HG03280 (cell line): ENCODE data around the gene FILIP1.

ENCODE experiments used
- ATAC-seq: cut with Tn5 transposase; IDR thresholded peaks from one replicate; pipeline ENCODE4 v1.9.1; 2021; ENCODE audit warnings: mild to moderate bottlenecking, moderate library complexity; ENCODE audit not compliant: unreplicated experiment

The FILIP1 gene

DNA sequence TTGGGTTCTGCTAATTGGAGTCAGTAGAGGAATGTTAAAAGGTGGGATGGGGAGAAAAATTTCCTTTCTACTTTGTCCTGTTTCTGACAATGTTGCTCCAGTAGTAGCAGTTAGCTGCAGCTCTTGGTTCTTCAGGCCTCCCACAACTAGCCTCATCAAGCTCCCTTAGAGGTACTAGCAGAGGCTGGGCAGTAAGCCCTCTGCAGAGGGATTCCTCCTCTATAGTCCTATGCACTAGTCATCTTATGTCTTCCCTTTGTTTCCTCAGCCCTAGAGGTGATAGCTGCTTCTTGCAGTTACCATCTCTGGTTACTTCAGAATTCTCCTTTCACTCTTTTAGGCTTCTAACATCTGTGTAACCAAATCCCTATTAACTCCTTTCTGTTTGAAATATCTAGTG is 99.8 kb downstream of the FILIP1 start:
- ATAC-seq = no peak

DNA sequence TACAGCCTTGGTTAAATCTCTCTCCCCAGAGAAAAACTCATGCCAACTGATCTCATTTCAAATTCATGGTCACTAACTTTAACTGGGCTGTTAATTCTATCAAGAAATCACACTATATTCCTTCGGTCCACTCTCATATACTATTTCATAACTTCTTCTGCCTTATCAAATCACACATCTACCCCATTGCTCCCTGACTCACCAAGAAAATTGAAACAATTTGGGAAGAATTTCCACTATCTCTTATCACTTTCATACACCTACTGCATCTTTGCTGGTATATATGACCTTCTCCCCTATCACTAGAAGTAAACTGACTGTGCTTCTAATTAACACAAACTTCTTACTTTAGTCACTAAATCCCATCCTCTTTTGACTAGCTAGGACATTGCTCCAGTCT is 102.3 kb downstream of the FILIP1 start:
- no peak for ATAC-seq

DNA sequence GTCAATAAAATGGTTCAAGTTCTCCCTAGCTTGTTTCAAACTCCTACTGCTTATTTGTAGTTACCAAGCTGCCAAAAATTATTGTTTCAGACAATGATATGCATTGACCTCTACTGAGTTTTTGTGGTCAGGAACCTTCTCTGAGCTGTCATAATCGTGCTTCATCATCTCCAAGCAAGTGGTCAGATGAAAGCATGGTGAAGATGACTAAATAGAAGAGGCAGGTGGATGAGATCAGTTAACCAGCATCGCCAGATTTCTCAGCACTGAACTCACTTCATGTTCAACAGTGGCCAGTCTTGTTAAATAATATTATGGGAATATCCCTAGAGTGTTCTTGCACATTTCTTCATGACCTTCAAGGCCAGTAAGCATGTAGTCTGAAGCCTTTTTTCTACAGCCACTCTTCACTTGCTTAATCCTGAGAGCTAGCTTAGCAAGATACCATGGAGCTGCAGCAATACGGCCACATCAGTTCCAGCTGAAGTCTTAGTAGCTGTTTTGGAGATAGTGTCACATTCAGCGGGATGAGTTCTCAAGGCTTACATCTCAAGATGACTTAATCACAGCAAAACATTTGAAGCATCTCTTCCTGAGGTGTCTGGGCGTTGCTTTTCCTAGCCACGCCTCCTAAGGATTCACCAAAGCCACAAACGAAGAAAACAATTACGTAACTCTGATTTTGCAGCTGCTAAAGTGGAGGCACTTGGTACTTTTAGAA is 107.4 kb downstream of the FILIP1 start:
- ATAC-seq = no peak

DNA sequence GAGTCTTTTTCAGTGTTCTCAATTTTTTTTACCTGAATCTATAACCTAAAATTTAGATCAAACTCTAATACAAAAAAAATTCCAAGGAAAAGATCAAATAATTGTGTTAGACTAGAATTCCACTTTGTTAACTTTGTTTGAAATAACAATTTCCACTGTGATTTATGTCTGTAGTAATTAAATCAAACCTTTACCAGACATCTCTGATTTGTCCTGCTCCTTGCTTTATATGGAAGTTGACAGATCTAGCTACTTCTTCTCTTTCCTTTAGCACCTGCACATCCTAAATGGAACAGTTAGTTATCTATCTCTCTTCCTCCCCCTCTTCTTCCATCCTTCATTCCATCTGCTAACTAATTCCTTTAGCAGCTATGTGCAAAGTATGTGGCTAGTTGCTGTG is 109.5 kb downstream of the FILIP1 start:
- no peak for ATAC-seq

DNA sequence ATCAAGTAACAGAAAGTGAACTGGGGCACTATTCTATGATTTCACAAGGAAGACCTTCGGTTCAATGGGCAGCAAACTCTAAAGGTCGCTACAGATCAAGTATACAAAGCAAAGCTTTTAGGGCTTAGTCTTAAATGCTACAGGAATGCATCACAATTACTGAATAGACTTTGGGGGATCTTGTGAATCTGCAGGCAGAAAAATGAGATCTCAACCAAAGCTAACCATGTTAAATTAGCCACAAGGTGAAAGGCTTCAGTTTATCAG is 111.0 kb downstream of the FILIP1 start:
- no peak for ATAC-seq

DNA sequence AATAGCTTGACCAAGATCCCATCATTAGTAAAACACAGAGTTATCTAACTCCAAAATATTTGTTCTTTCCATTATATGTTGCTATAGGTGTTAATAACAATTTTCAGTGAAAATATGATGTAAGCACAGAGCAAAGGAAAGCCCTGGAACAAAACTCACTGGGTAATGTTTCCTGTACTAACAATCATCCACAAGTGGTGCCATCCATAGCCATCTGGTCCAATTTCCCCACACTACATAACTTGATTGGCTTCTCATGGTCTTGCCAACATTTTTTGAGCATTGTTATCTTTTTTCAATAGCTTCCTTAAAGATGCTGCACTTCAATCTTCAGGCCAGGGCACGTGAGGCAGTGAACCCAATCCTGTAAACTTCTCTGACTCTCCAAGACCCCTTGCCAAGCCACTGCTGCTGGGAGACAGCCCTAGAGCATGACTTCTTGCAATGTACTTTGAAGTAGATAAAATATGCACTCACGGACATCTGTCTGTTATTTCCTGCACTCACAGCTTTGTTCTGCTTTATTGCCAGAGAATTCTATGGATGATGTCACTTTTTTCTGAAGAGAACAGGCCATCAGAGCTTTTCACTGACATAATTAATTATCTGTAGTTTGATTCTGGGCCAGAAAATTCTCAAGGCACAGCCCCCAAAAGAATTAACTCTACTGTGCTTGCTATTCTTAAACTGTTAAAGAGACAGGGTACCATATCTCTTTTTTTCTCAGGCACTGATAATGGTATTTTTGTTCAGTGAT is 111.5 kb downstream of the FILIP1 start:
- no peak for ATAC-seq

DNA sequence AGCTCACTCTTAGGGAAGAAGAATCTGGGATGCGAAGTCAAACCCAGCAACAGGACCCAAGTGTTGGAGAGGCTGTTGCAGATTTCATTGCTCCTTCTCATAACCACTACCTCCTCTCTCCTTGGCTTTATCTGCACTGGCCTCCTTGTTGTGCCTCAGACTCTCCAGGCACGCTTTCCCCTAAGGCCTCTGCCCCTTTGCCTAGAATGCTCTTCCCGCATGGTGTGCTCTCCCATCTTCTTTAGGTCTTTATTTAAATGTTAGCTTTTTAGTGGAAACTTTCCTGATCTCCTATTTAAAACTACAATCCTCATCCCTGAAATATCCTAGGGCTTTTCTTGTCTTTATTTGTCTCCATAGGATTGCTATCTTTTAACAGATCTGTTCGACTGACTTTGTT is 114.1 kb downstream of the FILIP1 start:
- ATAC-seq = no peak

DNA sequence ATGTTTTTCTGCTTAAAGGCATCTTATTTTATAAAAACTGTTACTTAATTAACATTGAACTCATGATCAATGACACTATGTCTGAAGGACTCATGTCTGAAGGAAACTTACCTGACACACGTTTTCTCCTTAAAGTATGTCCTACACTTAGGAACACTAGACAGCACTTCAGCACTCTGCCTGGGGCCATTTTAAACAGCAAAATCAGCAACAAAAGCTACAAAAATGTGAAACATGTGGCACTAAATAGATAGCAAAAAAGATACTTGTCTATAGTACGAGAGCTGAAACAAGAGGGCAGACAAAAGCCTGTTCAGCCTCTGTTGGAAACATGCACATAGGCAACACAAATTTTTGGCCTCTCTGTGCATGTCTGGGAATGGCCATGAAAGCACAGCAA is 115.5 kb downstream of the FILIP1 start:
- ATAC-seq = no peak

DNA sequence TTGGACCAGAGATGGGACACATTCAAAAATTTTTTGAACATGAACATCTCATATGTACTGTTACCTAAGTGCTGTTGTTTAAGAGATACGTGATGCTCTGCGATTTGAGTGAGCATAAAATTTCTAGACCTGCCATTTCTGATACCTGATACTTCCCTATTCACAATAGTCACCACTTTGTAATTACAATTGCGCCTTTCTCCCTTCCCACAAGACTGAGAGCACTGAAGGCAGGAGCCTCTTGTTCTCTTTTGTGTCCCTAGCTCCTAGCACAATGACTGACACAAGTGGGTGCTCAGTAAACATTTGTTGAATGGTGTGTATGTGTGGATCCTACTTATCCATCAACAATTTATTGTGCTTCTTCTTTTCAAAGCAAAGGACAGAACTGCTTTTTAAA is 116.2 kb downstream of the FILIP1 start:
- ATAC-seq = no peak

DNA sequence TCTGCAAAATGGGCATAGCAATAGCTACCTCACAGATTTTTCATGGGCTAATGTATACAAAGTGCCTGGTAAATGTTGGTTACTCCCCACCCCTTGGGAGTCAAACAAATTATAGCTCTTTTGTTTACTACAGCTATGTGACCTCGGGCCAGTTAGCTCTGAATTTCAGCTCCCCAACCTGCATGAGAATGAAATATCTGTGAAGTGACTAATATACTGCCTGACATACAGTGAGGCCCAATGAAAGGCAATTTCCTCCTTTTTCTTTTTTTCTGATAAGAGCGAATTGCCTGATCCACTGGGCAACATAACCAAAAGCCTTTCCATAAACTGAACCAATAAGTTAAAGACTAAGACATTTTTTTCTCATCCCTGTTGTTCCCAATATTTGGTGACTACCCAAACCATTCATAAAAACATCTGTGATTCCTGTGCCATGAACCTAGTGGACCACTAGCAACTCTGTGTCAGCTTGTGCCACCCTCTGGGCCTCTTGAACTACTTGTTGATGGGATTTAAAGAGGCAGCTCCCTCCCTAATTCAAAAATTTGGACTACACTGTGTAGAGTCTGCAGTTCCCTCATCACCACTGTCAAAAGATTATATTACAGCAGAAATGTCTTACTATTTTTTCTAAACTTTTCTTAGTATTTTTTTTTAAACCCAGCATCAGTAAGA is 117.1 kb downstream of the FILIP1 start:
- no peak for ATAC-seq

DNA sequence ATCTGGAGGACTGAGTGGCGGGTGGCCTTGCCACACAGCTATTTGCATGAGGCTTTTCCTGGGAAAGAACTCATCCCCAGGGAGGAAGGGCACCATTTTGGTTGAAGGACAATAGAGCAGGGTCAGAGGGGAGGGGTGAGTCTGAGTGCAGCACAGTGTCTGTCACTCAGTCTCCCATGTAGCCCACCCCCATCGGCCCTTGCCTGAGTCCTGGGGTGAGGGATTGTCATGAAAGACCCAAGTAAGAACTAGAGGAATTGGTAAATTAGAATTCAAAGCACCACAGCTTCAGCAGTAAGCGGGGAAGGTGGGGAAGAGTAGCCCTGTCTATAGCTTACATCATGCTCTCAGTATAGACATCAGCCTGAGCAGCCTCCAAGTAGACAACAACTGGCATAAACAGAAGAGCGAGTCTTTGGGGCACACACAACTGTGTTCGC is 118.6 kb downstream of the FILIP1 start:
- no peak for ATAC-seq

DNA sequence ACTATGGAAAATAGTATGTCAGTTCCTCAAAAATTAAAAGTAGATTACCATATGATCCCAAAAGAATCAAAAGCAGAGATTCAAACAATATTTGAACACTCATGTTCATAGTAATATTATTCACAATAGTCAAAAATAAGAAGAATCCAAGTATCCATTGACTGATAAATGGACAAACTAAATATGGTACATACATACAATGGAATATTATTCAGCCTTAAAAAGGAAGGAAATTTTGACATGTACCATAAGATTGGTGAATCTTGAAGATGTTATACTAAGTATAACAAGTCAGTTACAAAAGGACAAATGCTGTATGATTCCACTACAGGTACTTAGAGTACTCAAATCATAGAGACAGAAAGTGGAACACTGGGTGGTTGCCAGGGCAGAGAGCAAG is 120.7 kb downstream of the FILIP1 start:
- no peak for ATAC-seq

DNA sequence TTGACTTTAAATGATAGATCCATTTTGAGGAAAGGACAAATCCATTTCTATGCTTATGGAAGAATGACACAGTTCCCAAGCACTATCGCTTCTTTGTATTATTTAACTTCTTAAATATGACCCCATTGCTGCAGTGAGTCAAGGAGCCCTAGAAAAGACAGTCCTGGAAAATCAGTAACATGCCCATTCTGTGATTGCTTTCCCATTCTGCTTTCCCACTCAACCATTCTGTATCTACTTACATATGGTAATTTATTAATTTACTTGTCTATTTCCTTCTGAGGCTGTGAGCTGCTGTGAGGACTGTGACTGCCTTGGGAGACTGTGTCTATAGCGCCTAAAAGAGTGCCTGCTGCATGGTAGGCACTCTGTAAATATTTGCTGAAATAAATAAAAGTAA is 123.6 kb downstream of the FILIP1 start:
- ATAC-seq = no peak

DNA sequence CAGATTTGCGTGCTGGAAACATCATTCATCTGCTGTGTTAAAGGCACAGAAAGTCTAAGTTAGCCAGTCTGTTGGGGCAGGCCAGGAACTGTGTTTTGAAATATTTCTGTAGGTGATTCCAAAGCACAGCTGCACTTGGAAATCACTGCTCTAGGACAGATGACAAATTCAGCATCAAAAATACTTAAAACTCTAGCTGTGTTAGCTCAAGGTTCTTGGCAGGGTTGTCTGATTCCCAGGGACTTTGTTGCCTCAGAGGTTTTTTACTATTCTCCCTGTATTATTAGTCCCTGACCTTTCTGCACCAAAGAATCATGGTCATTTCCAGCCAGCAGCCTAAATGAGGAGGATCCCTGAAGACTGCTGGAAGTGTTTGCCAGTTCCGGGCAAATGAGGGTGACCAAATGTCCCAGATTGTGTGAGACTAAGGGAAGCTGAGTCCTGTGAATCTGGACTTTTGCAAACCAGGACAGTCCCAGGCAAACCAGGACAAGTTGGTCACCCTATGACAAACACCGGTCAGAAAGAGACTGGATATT is 124.7 kb downstream of the FILIP1 start:
- ATAC-seq = no peak

DNA sequence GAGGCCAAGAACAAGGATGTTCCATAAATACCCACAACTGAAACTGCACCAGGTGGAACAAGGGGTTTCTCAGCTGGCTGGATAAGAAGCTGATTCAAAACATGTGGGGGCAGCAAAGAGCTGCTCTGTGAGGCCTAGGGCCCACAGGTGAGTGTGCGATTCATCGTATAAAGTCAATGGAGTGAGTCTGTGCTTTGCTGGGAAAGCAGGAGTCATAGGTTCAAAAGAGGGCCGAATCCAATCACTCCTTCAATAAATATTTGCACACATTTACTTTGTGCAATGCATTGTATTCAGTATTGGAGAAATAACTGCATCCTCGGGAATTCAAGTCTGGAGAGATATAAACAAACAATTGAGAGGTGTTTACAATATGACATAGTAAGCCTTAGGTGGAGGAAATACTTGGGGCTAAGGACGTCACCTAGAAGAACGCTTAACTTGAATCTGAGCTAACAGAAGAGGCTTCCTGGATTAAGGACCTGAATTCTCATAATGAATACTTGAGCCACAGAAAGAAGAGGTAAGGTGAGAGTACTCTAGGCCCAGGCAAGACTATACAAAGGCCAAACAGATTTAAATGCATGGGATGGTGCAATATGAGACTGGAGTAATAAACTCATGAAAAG is 125.3 kb downstream of the FILIP1 start:
- no peak for ATAC-seq

DNA sequence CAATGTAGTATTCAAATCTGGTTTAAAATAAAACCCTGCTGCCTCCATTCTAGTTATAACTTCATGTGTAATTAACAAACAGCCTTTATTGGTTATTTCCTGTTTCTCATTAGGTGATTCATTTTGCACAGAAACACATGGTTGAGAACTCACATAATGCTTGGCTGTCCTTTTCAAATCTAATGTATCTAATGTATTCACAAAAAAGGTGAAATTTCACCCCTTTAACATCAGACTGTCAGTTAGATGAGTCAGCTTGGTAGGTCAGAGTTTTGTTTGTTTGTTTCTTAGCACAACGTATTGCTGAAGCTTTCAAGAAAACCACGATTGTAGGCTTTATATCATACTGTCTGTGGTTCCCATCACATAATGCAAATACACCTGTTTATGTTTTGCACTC is 130.3 kb downstream of the FILIP1 start:
- ATAC-seq = no peak

DNA sequence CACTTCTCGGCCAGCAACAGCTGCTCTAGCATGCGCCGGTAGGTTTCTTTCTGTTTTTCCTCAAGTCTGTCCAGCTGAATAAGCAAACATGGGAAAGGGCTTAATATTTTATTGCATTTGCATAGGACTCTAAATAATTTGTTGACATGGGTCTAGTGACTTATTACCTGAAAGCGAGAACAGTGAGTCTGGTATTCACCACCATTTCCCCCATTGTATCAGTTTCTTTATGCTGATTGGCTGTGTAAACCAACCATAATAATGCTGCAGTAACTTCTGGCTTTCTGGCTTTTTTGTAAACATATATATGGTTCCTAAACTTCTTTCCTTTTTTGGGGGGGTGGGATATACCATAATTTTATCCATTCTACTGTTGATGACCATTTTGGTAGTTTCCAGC is 140.0 kb downstream of the FILIP1 start:
- ATAC-seq = no peak

DNA sequence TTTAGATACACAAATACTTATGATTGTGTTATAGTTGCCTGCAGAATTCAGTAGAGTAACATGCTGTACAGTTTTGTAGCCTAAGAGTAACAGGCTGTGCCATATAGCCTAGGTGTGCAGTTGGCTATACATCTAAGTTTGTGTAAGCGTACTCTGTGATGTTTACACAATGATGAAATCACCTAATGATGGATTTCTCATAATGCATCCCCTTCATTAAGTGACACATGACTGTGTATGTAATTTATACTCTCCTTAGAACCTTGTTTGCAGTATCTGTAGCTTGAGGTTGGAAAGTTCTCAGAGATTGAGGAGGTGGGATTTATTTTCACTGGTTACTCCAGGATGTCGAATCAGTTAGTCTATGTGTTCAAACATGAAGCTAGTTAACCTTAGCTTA is 142.0 kb downstream of the FILIP1 start:
- no peak for ATAC-seq

DNA sequence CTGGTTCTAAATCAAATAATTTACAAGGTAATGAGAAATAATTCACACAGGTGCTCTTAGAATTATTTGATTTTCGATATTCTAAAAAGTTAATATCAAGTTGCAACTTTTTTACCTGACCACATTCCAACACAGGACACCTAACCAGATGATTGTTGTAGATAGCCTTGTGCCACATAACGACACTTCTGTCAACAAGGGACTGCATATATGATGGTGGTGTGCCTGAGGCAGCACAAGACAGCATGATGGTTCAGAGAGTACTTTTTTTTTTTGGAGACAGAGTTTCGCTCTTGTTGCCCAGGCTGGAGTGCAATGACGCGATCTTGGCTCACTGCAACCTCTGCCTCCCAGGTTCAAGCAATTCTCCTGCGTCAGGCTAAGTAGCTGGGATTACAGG is 142.8 kb downstream of the FILIP1 start:
- no peak for ATAC-seq

DNA sequence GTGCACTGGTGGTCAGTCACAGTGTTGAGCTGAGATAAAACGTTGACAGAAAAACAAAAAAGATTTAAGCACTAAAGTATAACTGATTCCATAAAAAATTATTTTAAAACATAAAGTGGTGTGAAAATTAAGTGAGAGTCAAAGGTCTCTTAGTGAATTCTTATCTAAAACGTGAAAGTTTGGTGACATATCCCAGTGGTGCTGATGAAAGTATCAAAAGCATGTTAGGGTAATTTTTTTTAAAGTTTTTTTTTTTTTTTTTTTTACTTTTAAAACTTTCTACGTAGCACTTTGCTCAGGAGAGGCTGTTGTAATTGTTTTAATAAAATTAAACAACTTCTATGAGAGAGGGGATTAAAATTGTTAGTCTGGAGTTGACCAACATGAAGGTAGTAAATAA is 143.4 kb downstream of the FILIP1 start:
- no peak for ATAC-seq

DNA sequence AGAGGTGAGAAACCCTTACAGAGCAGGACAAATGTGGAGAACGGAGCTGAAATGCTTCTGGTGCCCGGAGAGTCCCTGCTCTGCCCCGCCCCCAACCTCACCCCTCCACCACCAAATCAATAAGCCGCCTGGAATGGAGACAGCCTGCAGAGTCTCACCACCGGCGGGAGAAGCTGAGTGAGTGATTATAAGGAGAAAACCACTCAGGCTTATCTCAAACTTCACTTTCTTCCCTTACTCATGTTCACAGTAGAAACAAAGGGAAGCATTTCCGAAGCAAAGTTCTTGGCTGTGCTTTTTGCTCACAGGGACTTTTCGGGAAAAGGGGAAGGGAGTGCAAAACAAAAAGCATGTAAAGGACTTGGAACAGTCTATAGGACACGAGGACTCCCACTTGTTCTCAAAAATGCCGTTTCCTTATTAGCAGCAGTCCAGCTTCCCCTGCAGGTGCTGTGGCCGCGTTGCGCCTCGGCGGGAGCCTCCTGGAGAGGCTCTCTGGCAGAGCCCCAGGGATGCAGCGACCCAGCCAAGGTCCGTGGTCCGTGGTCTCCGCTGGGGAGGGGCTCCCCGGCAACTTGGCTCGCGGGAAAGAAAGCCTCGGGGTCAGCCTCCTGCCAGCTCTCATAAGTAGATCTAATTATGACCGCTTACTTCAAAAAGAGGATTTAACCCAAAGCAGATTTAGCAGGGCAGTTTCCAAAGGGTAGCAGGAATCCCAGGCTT is 144.2 kb downstream of the FILIP1 start:
- no peak for ATAC-seq
